GM12878 (cell line): ENCODE measurements around the gene CAMTA1. TPM values are rescaled to one million over a fixed set of nuclear protein-coding genes. Genes with fewer than 3 reads are reported as not detected.

Experiments used
- ATAC-seq: fragments of 200-7000 bp; cut with Tn5 transposase; 3 replicates; pipeline ENCODE4 v1.9.1; 2020; ENCODE audit warnings: mild to moderate bottlenecking, moderate library complexity
- BruUV-seq: library from RNA; stranded (reverse); fragments of 400-500 nt; replicated peaks from 2 replicates; lab custom pipeline; 2021; lab: Mats Ljungman, UMichigan
- CTCF ChIA-PET: fragments of 300-600 bp; sonication (Branson Sonifier 250); formaldehyde crosslinking; extraction: SDS; loops from one replicate; lab custom pipeline; 2021; ENCODE audit warnings: inconsistent platforms; lab: Yijun Ruan, JAX
- POLR2A ChIA-PET: fragments of 350-600 bp; formaldehyde crosslinking; extraction: SDS; loops from one replicate; lab custom pipeline; 2021; ENCODE audit warnings: inconsistent platforms; lab: Charles Lee
- RAD21 ChIA-PET: fragments of 300-600 bp; sonication (Branson Sonifier 250); formaldehyde crosslinking; loops from one replicate; lab custom pipeline; 2023; ENCODE audit warnings: antibody characterized with exemption; ENCODE audit not compliant: unreplicated experiment; lab: Charles Lee
- SMC1A ChIA-PET: fragments of 300-600 bp; sonication (Branson Sonifier 250); formaldehyde crosslinking; loops from one replicate; lab custom pipeline; 2023; ENCODE audit not compliant: unreplicated experiment, uncharacterized antibody; lab: Charles Lee
- DNase-seq: peaks from one replicate; pipeline ENCODE4 v3.0.0-alpha.2; 2011; ENCODE audit warnings: low read depth, low spot score
- FAIRE-seq: peaks from 3 replicates; lab custom pipeline; 2011; peaks lifted over from hg19 to GRCh38; lab: Jason Lieb, UNC
- H2AFZ ChIP-seq: 2 replicates; pipeline ENCODE4 v1.6.0; 2011; ENCODE audit warnings: low read depth, low read length, control low read depth; ENCODE audit not compliant: control insufficient read depth
- H3K27ac ChIP-seq: 2 replicates; pipeline ENCODE4 v1.5.1; 2011; ENCODE audit warnings: control low read depth; ENCODE audit not compliant: control insufficient read depth, insufficient read depth
- H3K27me3 ChIP-seq, 2 experiments: replicated peaks in 1 of 2; 2 replicates each; pipeline versions ENCODE4 v1.6.0 to v1.6.1; 2011; ENCODE audit warnings: low read length in 1 of 2; ENCODE audit not compliant: control insufficient read depth in 2 of 2, insufficient read depth in 2 of 2
- H3K36me3 ChIP-seq, 2 experiments: 2 replicates each; pipeline ENCODE4 v1.5.1; 2011; ENCODE audit warnings: low read length in 1 of 2; ENCODE audit not compliant: control insufficient read depth in 2 of 2, insufficient read depth in 2 of 2
- H3K4me1 ChIP-seq: 2 replicates; pipeline ENCODE4 v1.6.1; 2011; ENCODE audit warnings: mild to moderate bottlenecking, low read length, moderate library complexity, mixed read lengths; ENCODE audit not compliant: control insufficient read depth, insufficient read depth
- H3K4me2 ChIP-seq: 2 replicates; pipeline ENCODE4 v1.6.0; 2011; ENCODE audit warnings: control low read depth; ENCODE audit not compliant: control insufficient read depth, insufficient read depth
- H3K4me3 ChIP-seq: fragments of 200-600 bp; sonication (generic); 2 replicates; pipeline ENCODE4 v1.5.1; 2016
- H3K79me2 ChIP-seq: 2 replicates; pipeline ENCODE4 v1.6.0; 2011; ENCODE audit warnings: low read length; ENCODE audit not compliant: control insufficient read depth, insufficient read depth
- H3K9ac ChIP-seq: 2 replicates; pipeline ENCODE4 v1.8.0; 2011; ENCODE audit warnings: low read length, control low read depth, mixed read lengths; ENCODE audit not compliant: control insufficient read depth, insufficient read depth
- H3K9me3 ChIP-seq: replicated peaks from 3 replicates; pipeline ENCODE4 v1.5.1; 2011; ENCODE audit warnings: mild to moderate bottlenecking, low read length; ENCODE audit not compliant: control insufficient read depth, insufficient read depth
- H4K20me1 ChIP-seq: 2 replicates; pipeline ENCODE4 v1.6.0; 2011; ENCODE audit not compliant: control insufficient read depth, insufficient read depth
- CUX1 ChIP-seq: IDR thresholded peaks from 2 replicates; pipeline ENCODE4 v1.6.1; 2012; ENCODE audit warnings: improper control_type of control experiment, low read depth, low read length; ENCODE audit not compliant: insufficient replicate concordance
- GATAD2B ChIP-seq: fragments of 450-650 bp; conservative IDR thresholded peaks from 2 replicates; pipeline ENCODE4 v1.6.1; 2017; ENCODE audit warnings: low read depth, mild to moderate bottlenecking, moderate library complexity
- MEF2A ChIP-seq: IDR thresholded peaks from 2 replicates; pipeline ENCODE4 v1.6.1; 2011; ENCODE audit warnings: low read depth, mild to moderate bottlenecking, low read length, moderate library complexity; ENCODE audit not compliant: insufficient read depth
- POLR2AphosphoS5 ChIP-seq: IDR thresholded peaks from 2 replicates; pipeline ENCODE4 v1.6.1; 2011; ENCODE audit warnings: mild to moderate bottlenecking, low read length, inconsistent platforms
- RELA ChIP-seq: fragments of 450-650 bp; IDR thresholded peaks from 2 replicates; pipeline ENCODE4 v1.8.0; 2014; ENCODE audit warnings: borderline replicate concordance; ENCODE audit not compliant: partially characterized antibody
- TCF3 ChIP-seq: IDR thresholded peaks from 2 replicates; pipeline ENCODE4 v1.6.1; 2012; ENCODE audit warnings: low read depth, mild to moderate bottlenecking, low read length, borderline replicate concordance; ENCODE audit not compliant: insufficient read depth
- ZBTB11 ChIP-seq: fragments of 450-650 bp; formaldehyde crosslinking; IDR thresholded peaks from 2 replicates; pipeline ENCODE4 v1.5.0; 2022; ENCODE audit warnings: mild to moderate bottlenecking, missing genetic modification characterization
- WGBS: methylation state at CpG from one replicate; pipeline ENCODE4 v1.1.6; 2016; ENCODE audit warnings: low lambda C conversion rate; ENCODE audit not compliant: insufficient replicate concordance, insufficient coverage; ENCODE audit errors: missing lambda C conversion rate; 5-methylcytosine and 5-hydroxymethylcytosine counted together
- in situ Hi-C: fragments of 300-500 bp; cut with MboI; formaldehyde crosslinking; loops from 9 replicates; pipeline ENCODE4 v1.14.3; 2018; ENCODE audit warnings: mixed read lengths
- intact Hi-C: fragments of 100-400 bp; cut with micrococcal nuclease; formaldehyde crosslinking; loops from one replicate; pipeline ENCODE4 v1.14.2; 2022; ENCODE audit not compliant: unreplicated experiment
- polyA plus RNA-seq, 11 experiments: library from polyadenylated mRNA; depleted of rRNA in 4 of 11; unstranded in 6 of 11; stranded (reverse) in 5 of 11; fragments of >200 nt; fragmentation: Nextera tagmentation in 4 of 11; fragmentation: Illumina TruSeq in 1 of 11; extraction: Ambion mirVana in 4 of 11; extraction: Trizol in 1 of 11; gene quantifications; 1 replicate in 1 of 11; 2 replicates in 10 of 11; pipeline versions ENCODE4 v1.2.1 to v1.2.3, GENCODE V29; 2011 to 2016; ENCODE audit warnings: inconsistent platforms in 2 of 11, missing spikeins in 2 of 11, low read depth in 1 of 11
- total RNA-seq, 4 experiments: library from RNA; depleted of rRNA in 3 of 4; stranded (reverse); fragments of >200 nt in 3 of 4; fragmentation: Illumina TruSeq in 1 of 4; extraction: Trizol in 1 of 4; gene quantifications; 2 replicates each; pipeline versions ENCODE4 v1.2.1 to v1.2.3, GENCODE V29; 2013 to 2021
- TF ChIP-seq, protein P1 (sequence below): fragments of 450-650 bp; IDR thresholded peaks from 2 replicates; pipeline ENCODE4 v1.6.1; 2017; ENCODE audit warnings: mild to moderate bottlenecking

The CAMTA1 gene
- total and polyA plus RNA-seq, 10 of the 15 experiments (the other 5 are each of a cell fraction or from before 2014, with no cell fraction given), result 37.7 to 148 (median 76.4) TPM

GRCh38 chr1:7363450-7363849, 578.2 kb downstream of the CAMTA1 start:
- H3K9ac ChIP-seq, result no peak overlapping the region
- H3K27ac ChIP-seq, result no peak overlapping the region
- no peaks in the 10 kb centered on the region for H3K79me2 ChIP-seq
- H3K4me3 ChIP-seq, result no peak overlapping the region
- in situ Hi-C loops, result no loop called here
- ChIA-PET CTCF (no interaction called here), RAD21 (no interaction called here), SMC1A (no interaction called here), POLR2A (interaction anchor here (0.5 kb wide), 1 partner anchor 802 kb away, joined by 3 read pairs; no protein-coding TSS in a partner anchor)
- DNase-seq, result no peak
- WGBS, result 30% methylated on average over 6 of the region's 6 CpGs
- BruUV-seq, result no TSS peak
- H3K9me3 ChIP-seq, result no peaks in the 10 kb centered on the region; the same call in 2 of the 3 replicates
- no peaks in the 10 kb centered on the region for H4K20me1 ChIP-seq
- intact Hi-C loops, result no loop called here
- no peak for FAIRE-seq
- H3K4me2 ChIP-seq, result no peak overlapping the region
- H3K36me3 ChIP-seq, result no peaks in the 10 kb centered on the region
- no peaks in the 10 kb centered on the region for H3K4me1 ChIP-seq
- H3K27me3 ChIP-seq, result peaks cover 0 to 3% of the 10 kb centered on the region in 2 experiments; a peak in 2 of 4 replicates
- H2AFZ ChIP-seq, result no peak overlapping the region
- ATAC-seq, result no peak
- no peak for TF ChIP-seq MEF2A
- TF ChIP-seq CUX1, result no peak
- TF ChIP-seq GATAD2B, result no peak
- no peak for TF ChIP-seq TCF3
- TF ChIP-seq, protein P1, sequence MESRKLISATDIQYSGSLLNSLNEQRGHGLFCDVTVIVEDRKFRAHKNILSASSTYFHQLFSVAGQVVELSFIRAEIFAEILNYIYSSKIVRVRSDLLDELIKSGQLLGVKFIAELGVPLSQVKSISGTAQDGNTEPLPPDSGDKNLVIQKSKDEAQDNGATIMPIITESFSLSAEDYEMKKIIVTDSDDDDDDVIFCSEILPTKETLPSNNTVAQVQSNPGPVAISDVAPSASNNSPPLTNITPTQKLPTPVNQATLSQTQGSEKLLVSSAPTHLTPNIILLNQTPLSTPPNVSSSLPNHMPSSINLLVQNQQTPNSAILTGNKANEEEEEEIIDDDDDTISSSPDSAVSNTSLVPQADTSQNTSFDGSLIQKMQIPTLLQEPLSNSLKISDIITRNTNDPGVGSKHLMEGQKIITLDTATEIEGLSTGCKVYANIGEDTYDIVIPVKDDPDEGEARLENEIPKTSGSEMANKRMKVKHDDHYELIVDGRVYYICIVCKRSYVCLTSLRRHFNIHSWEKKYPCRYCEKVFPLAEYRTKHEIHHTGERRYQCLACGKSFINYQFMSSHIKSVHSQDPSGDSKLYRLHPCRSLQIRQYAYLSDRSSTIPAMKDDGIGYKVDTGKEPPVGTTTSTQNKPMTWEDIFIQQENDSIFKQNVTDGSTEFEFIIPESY, result no peak
- no peak for TF ChIP-seq ZBTB11 (CRISPR knock-in tag)
- no peak for TF ChIP-seq POLR2AphosphoS5
- no peak for TF ChIP-seq RELA
